ENCODE data around the gene PRDM1. TPM values are rescaled to one million over a fixed set of nuclear protein-coding genes. Genes with fewer than 3 reads are reported as not detected.

Gene PRDM1
- polyA plus RNA-seq, 1 of the 3 experiments (the other 2 are of a cell fraction): 4.0 TPM

DNA sequence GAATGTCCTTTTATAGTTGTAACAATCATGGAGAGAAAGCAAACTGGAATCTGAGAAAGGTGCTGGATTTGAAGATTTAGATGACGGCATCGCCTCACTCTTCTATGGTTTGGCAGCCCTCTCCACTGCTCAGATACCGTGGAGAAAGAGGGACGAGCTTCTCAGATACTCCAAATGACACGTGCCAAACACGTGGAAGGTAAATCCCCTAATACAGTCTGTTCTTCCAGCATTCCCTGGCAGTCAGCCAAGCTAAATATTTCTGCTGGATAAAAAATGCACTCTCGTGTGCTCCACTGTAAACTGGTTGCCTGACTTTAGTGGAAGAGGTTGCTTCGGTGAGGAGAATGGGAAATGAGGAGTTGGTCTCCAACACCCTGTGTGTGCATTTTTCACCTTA, 16.7 kb upstream of the PRDM1 start (continued):
- no peak for TF ChIP-seq FOSL2 (IDR thresholded peaks at IDR 0.05; ENCODE audit: borderline replicate concordance, low read depth)
- TF ChIP-seq RCOR1 (IDR thresholded peaks at IDR 0.05; ENCODE audit: low read length): no peak
- no peak for TF ChIP-seq ELF1 (IDR thresholded peaks at IDR 0.05)
- TF ChIP-seq SIN3A (IDR thresholded peaks at IDR 0.05; ENCODE audit: borderline replicate concordance, low read depth, low read length): peak; percentile 33; the same call in 1 of the 2 replicates
- TF ChIP-seq JUND (IDR thresholded peaks at IDR 0.05): no peak
- TF ChIP-seq RXRA (IDR thresholded peaks at IDR 0.05; ENCODE audit: borderline replicate concordance, low read depth): no peak
- no peak for TF ChIP-seq GATA2 (CRISPR knock-in tag; IDR thresholded peaks at IDR 0.05)
- TF ChIP-seq, protein P1, sequence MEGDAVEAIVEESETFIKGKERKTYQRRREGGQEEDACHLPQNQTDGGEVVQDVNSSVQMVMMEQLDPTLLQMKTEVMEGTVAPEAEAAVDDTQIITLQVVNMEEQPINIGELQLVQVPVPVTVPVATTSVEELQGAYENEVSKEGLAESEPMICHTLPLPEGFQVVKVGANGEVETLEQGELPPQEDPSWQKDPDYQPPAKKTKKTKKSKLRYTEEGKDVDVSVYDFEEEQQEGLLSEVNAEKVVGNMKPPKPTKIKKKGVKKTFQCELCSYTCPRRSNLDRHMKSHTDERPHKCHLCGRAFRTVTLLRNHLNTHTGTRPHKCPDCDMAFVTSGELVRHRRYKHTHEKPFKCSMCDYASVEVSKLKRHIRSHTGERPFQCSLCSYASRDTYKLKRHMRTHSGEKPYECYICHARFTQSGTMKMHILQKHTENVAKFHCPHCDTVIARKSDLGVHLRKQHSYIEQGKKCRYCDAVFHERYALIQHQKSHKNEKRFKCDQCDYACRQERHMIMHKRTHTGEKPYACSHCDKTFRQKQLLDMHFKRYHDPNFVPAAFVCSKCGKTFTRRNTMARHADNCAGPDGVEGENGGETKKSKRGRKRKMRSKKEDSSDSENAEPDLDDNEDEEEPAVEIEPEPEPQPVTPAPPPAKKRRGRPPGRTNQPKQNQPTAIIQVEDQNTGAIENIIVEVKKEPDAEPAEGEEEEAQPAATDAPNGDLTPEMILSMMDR (IDR thresholded peaks at IDR 0.05): no peak
- TF ChIP-seq, protein P2, sequence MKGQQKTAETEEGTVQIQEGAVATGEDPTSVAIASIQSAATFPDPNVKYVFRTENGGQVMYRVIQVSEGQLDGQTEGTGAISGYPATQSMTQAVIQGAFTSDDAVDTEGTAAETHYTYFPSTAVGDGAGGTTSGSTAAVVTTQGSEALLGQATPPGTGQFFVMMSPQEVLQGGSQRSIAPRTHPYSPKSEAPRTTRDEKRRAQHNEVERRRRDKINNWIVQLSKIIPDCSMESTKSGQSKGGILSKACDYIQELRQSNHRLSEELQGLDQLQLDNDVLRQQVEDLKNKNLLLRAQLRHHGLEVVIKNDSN (IDR thresholded peaks at IDR 0.05; ENCODE audit: borderline replicate concordance, low read depth): no peak
- no peak for TF ChIP-seq NRF1 (IDR thresholded peaks at IDR 0.05; ENCODE audit: low read depth, low read length)
- TF ChIP-seq, protein P3, sequence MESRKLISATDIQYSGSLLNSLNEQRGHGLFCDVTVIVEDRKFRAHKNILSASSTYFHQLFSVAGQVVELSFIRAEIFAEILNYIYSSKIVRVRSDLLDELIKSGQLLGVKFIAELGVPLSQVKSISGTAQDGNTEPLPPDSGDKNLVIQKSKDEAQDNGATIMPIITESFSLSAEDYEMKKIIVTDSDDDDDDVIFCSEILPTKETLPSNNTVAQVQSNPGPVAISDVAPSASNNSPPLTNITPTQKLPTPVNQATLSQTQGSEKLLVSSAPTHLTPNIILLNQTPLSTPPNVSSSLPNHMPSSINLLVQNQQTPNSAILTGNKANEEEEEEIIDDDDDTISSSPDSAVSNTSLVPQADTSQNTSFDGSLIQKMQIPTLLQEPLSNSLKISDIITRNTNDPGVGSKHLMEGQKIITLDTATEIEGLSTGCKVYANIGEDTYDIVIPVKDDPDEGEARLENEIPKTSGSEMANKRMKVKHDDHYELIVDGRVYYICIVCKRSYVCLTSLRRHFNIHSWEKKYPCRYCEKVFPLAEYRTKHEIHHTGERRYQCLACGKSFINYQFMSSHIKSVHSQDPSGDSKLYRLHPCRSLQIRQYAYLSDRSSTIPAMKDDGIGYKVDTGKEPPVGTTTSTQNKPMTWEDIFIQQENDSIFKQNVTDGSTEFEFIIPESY (IDR thresholded peaks at IDR 0.05; ENCODE audit: borderline replicate concordance, low read depth): no peak

DNA sequence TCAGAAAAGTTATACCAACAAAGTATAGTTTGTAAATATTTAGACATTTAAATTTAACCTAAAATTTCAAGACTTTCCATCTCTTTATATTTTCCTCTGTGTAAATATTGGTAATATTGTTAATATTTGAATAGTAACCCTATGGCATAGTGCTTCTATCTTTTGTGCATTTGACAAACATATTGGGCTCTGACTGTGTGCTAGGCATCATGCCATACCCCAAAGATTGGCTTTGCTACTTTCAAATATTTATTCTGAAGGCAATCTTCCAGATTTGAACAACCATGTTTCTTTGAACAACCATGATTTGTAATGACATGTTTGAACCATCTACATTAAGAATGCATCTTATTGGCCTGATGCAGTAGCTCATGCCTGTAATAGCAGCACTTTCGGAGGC, 15.5 kb upstream of the PRDM1 start:
- H3K9ac ChIP-seq: no peak overlapping the region
- 100% methylated on average over 1 of the region's 1 CpG for WGBS (ENCODE audit: low lambda C conversion rate)
- DNase-seq: no peak
- no peaks in the 10 kb centered on the region for H3K9me2 ChIP-seq
- H3K4me2 ChIP-seq: no peak overlapping the region
- TF ChIP-seq, protein P4, sequence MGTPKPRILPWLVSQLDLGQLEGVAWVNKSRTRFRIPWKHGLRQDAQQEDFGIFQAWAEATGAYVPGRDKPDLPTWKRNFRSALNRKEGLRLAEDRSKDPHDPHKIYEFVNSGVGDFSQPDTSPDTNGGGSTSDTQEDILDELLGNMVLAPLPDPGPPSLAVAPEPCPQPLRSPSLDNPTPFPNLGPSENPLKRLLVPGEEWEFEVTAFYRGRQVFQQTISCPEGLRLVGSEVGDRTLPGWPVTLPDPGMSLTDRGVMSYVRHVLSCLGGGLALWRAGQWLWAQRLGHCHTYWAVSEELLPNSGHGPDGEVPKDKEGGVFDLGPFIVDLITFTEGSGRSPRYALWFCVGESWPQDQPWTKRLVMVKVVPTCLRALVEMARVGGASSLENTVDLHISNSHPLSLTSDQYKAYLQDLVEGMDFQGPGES (IDR thresholded peaks at IDR 0.05; ENCODE audit: low read depth, low read length): no peak
- TF ChIP-seq SMC3 (IDR thresholded peaks at IDR 0.05; ENCODE audit: low read depth, low read length): no peak
- no peak for TF ChIP-seq EP300 (IDR thresholded peaks at IDR 0.05; ENCODE audit: borderline replicate concordance in 1 of 2, low read depth in 1 of 2, low read length in 1 of 2)
- TF ChIP-seq, protein P5, sequence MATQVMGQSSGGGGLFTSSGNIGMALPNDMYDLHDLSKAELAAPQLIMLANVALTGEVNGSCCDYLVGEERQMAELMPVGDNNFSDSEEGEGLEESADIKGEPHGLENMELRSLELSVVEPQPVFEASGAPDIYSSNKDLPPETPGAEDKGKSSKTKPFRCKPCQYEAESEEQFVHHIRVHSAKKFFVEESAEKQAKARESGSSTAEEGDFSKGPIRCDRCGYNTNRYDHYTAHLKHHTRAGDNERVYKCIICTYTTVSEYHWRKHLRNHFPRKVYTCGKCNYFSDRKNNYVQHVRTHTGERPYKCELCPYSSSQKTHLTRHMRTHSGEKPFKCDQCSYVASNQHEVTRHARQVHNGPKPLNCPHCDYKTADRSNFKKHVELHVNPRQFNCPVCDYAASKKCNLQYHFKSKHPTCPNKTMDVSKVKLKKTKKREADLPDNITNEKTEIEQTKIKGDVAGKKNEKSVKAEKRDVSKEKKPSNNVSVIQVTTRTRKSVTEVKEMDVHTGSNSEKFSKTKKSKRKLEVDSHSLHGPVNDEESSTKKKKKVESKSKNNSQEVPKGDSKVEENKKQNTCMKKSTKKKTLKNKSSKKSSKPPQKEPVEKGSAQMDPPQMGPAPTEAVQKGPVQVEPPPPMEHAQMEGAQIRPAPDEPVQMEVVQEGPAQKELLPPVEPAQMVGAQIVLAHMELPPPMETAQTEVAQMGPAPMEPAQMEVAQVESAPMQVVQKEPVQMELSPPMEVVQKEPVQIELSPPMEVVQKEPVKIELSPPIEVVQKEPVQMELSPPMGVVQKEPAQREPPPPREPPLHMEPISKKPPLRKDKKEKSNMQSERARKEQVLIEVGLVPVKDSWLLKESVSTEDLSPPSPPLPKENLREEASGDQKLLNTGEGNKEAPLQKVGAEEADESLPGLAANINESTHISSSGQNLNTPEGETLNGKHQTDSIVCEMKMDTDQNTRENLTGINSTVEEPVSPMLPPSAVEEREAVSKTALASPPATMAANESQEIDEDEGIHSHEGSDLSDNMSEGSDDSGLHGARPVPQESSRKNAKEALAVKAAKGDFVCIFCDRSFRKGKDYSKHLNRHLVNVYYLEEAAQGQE (IDR thresholded peaks at IDR 0.05; ENCODE audit: low read depth, low read length): no peak
- TF ChIP-seq, protein P6, sequence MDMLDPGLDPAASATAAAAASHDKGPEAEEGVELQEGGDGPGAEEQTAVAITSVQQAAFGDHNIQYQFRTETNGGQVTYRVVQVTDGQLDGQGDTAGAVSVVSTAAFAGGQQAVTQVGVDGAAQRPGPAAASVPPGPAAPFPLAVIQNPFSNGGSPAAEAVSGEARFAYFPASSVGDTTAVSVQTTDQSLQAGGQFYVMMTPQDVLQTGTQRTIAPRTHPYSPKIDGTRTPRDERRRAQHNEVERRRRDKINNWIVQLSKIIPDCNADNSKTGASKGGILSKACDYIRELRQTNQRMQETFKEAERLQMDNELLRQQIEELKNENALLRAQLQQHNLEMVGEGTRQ (IDR thresholded peaks at IDR 0.05; ENCODE audit: borderline replicate concordance, low read depth, low read length): no peak
- no peak for TF ChIP-seq TAF1 (IDR thresholded peaks at IDR 0.05; ENCODE audit: borderline replicate concordance, low read depth, low read length)
- TF ChIP-seq NFIC (IDR thresholded peaks at IDR 0.05; ENCODE audit: borderline replicate concordance): no peak
- no peak for TF ChIP-seq TCF12 (IDR thresholded peaks at IDR 0.05)
- no peak for TF ChIP-seq FOSL2 (IDR thresholded peaks at IDR 0.05; ENCODE audit: borderline replicate concordance, low read depth)
- TF ChIP-seq MXI1 (IDR thresholded peaks at IDR 0.05; ENCODE audit: low read depth, low read length): no peak
- TF ChIP-seq GATA2 (CRISPR knock-in tag; IDR thresholded peaks at IDR 0.05): no peak
- no peaks in the 10 kb centered on the region for H3K36me3 ChIP-seq (replicated peaks in 1 of 2; ENCODE audit: control insufficient read depth in 1 of 2, insufficient read depth in 2 of 2, low read length in 1 of 2)
- peaks cover 6 to 10% of the 10 kb centered on the region in 2 experiments; a peak in 3 of 4 replicates for H3K4me1 ChIP-seq (ENCODE audit: control insufficient read depth in 1 of 2, insufficient read depth in 2 of 2, low read depth in 1 of 2, low read length in 1 of 2)
- no peak overlapping the region for H3K27ac ChIP-seq (ENCODE audit: low read depth in 2 of 2, low read length in 1 of 2)
- peaks cover 9% of the 10 kb centered on the region for H3F3A ChIP-seq (replicated peaks; ENCODE audit: insufficient read depth)
- H4K20me1 ChIP-seq (ENCODE audit: insufficient read depth): no peaks in the 10 kb centered on the region
- no peak overlapping the region for H3K4me3 ChIP-seq (ENCODE audit: low read depth in 2 of 2, low read length in 1 of 2)
- CTCF ChIA-PET: interaction anchor here (1.0 kb wide), 1 partner anchor 152 kb away, joined by 3 read pairs; no protein-coding TSS in a partner anchor
- POLR2A ChIA-PET: no interaction called here
- H3K9me3 ChIP-seq: no peaks in the 10 kb centered on the region
- no peaks in the 10 kb centered on the region for H3K27me3 ChIP-seq (ENCODE audit: insufficient read depth)
- no peaks in the 10 kb centered on the region for H3K79me2 ChIP-seq (ENCODE audit: insufficient read depth)
- H2AFZ ChIP-seq (ENCODE audit: low read depth): no peak overlapping the region

Data from SK-N-SH (cell line).